DOHH2 (cell line): ENCODE results near the gene FCHSD2.

Source experiments
- H3F3A ChIP-seq: fragments of 200-600 bp; sonication (generic), shearing (Covaris generic); 2 replicates; pipeline ENCODE4 v1.6.0; 2016; ENCODE audit warnings: antibody characterized with exemption, mild to moderate bottlenecking; ENCODE audit not compliant: control insufficient read depth, insufficient read depth
- H3K27ac ChIP-seq: fragments of 200-600 bp; sonication (generic); 2 replicates; pipeline ENCODE4 v1.5.1; 2014; ENCODE audit warnings: low read depth, mild to moderate bottlenecking, low read length, moderate library complexity
- H3K27me3 ChIP-seq: fragments of 200-600 bp; sonication (generic); 2 replicates; pipeline ENCODE4 v1.6.1; 2014; ENCODE audit warnings: mild to moderate bottlenecking, low read length, mixed read lengths; ENCODE audit not compliant: control insufficient read depth
- H3K36me3 ChIP-seq: fragments of 200-600 bp; sonication (generic); 2 replicates; pipeline ENCODE4 v1.6.1; 2014; ENCODE audit warnings: mild to moderate bottlenecking, low read length, moderate library complexity, mixed read lengths; ENCODE audit not compliant: control insufficient read depth
- H3K4me1 ChIP-seq: fragments of 200-600 bp; sonication (generic); 2 replicates; pipeline ENCODE4 v1.6.1; 2014; ENCODE audit warnings: mild to moderate bottlenecking, low read length, mixed read lengths; ENCODE audit not compliant: control insufficient read depth
- H3K4me2 ChIP-seq: fragments of 200-600 bp; sonication (generic); 2 replicates; pipeline ENCODE4 v1.6.0; 2014; ENCODE audit warnings: mild to moderate bottlenecking, low read length, moderate library complexity
- H3K4me3 ChIP-seq: fragments of 200-600 bp; sonication (generic); 2 replicates; pipeline ENCODE4 v1.5.1; 2014; ENCODE audit warnings: mild to moderate bottlenecking, low read length, mixed read lengths
- H3K79me2 ChIP-seq: fragments of 200-600 bp; sonication (generic); 2 replicates; pipeline ENCODE4 v1.6.1; 2014; ENCODE audit warnings: mild to moderate bottlenecking, low read length, mixed read lengths; ENCODE audit not compliant: control insufficient read depth
- H3K9me2 ChIP-seq: fragments of 200-600 bp; sonication (generic); replicated peaks from 2 replicates; pipeline ENCODE4 v1.6.1; 2014; ENCODE audit warnings: mild to moderate bottlenecking, low read length, mixed read lengths; ENCODE audit not compliant: control insufficient read depth
- H3K9me3 ChIP-seq: fragments of 200-600 bp; sonication (generic); 2 replicates; pipeline ENCODE4 v1.6.1; 2014; ENCODE audit warnings: antibody characterized with exemption, low read length, mixed read lengths; ENCODE audit not compliant: control insufficient read depth, insufficient read depth
- H4K20me1 ChIP-seq: fragments of 200-600 bp; sonication (generic); 2 replicates; pipeline ENCODE4 v1.6.0; 2014; ENCODE audit warnings: low read depth, mild to moderate bottlenecking, antibody characterized with exemption, low read length, moderate library complexity; ENCODE audit not compliant: control insufficient read depth, insufficient read depth
- EZH2phosphoT487 ChIP-seq: fragments of 200-600 bp; sonication (generic); IDR thresholded peaks from 2 replicates; pipeline ENCODE4 v1.6.1; 2017; ENCODE audit warnings: borderline replicate concordance, mild to moderate bottlenecking, antibody characterized with exemption, low read length, moderate library complexity, mixed read lengths
- TF ChIP-seq, protein P1 (sequence below): fragments of 200-600 bp; sonication (generic); IDR thresholded peaks from one replicate; pipeline ENCODE4 v1.5.1; 2014; ENCODE audit warnings: antibody characterized with exemption, mild to moderate bottlenecking, low read depth, low read length; ENCODE audit not compliant: poor library complexity, severe bottlenecking

Gene FCHSD2

DNA sequence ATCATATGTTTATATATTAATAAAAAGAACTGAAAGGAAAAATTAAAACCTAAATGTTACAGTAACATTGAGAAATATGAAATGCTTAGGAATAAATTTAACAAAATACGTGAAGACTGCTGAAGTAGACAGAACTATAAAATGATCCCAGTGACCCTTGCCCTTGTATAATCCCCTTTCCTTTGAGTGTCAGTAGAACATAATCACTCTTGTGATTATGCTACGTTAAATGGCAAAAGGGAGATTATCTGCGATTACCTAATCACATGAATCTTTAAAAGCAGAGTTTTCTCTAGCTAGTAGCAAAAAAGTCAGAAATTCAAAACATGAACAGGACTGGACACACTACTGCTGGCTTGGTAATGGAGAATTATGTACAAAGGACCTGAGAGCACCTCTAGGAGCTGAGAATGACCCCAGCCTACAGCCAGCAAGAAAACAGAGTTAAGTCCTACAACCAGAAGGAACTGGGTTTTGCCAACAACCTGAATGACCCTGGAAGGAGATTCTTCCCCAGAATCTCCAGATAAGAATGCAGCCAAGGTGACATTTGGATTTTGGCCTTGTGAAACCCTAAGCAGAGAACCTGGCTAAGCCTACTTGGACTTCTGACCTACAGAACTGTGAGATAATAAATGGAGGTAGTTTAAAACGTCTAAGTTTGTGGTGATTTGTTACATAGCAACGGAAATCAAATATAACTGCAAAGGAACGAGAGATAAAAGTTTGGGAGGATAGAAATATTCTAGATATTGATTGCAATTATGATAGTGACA, 170.7 kb downstream of the FCHSD2 start:
- no peak overlapping the region for H3K27ac ChIP-seq
- TF ChIP-seq, protein P1, sequence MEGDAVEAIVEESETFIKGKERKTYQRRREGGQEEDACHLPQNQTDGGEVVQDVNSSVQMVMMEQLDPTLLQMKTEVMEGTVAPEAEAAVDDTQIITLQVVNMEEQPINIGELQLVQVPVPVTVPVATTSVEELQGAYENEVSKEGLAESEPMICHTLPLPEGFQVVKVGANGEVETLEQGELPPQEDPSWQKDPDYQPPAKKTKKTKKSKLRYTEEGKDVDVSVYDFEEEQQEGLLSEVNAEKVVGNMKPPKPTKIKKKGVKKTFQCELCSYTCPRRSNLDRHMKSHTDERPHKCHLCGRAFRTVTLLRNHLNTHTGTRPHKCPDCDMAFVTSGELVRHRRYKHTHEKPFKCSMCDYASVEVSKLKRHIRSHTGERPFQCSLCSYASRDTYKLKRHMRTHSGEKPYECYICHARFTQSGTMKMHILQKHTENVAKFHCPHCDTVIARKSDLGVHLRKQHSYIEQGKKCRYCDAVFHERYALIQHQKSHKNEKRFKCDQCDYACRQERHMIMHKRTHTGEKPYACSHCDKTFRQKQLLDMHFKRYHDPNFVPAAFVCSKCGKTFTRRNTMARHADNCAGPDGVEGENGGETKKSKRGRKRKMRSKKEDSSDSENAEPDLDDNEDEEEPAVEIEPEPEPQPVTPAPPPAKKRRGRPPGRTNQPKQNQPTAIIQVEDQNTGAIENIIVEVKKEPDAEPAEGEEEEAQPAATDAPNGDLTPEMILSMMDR, result no peak
- no peak for TF ChIP-seq EZH2phosphoT487
- H3K27me3 ChIP-seq, result no peaks in the 10 kb centered on the region
- H4K20me1 ChIP-seq, result no peaks in the 10 kb centered on the region
- no peak overlapping the region for H3K4me3 ChIP-seq
- no peaks in the 10 kb centered on the region for H3K9me2 ChIP-seq
- H3K36me3 ChIP-seq, result peaks cover 80% of the 10 kb centered on the region
- H3K4me2 ChIP-seq, result no peak overlapping the region
- no peaks in the 10 kb centered on the region for H3K9me3 ChIP-seq
- H3K79me2 ChIP-seq, result peaks cover 57% of the 10 kb centered on the region
- peaks cover 5% of the 10 kb centered on the region; the same call in 1 of the 2 replicates for H3F3A ChIP-seq
- H3K4me1 ChIP-seq, result peaks cover 15% of the 10 kb centered on the region

DNA sequence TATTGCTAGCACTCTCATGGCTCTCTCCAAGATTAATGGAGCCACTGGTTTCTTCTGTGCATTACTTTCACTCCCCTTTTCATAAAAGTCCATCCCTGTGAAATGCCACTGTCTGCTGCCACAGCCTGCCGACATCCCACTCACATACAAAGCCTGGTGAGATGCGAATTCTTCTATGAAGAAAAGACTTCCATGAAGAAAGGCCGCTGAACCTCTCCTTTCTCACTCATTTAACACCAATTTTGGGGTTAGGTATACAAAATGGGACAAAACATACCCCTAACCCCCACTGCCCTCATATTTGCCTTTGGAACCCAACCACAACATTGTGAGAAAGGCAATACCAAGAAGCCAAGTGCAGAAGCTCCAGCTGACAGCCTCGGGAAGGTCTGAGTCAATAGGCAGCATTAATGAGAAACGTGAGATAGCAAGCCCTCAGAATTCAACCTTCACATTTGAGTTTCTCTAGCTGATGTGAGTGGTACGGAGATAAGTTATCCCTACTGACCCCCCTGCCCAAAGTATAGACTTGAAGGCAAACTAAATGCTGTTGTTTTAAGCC, 171.5 kb downstream of the FCHSD2 start:
- Histone ChIP-seq H3K27ac (no peak overlapping the region), H3K9me2 (no peaks in the 10 kb centered on the region), H3K4me1 (peaks cover 22% of the 10 kb centered on the region), H3K27me3 (no peaks in the 10 kb centered on the region), H4K20me1 (no peaks in the 10 kb centered on the region), H3K36me3 (peaks cover 78% of the 10 kb centered on the region), H3K4me2 (no peak overlapping the region), H3K9me3 (no peaks in the 10 kb centered on the region), H3F3A (peaks cover 7% of the 10 kb centered on the region; the same call in 1 of the 2 replicates), H3K79me2 (peaks cover 50% of the 10 kb centered on the region), H3K4me3 (no peak overlapping the region)
- no peak for TF ChIP-seq EZH2phosphoT487
- TF ChIP-seq, protein P1, result no peak

DNA sequence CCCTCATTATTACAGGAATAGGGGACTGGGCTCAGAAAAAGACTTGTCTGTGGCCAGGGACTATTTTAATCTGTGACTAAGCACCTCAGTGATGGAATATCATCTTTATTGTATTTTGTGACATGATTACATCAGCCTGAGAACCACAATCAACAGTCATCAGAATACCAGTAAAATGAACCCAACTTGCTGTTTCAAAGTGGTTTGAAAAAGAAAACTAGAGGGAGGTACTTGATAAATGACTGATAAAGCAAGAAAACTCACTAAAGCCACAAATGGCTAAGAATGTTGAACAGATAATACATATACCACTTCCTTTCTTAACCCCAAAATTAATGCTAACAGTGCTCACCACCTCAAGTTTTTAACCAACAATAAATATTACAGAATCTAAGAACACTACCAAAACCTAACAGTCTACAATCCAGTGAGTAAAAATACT, 172.2 kb downstream of the FCHSD2 start:
- Histone ChIP-seq H3K9me2 (no peaks in the 10 kb centered on the region), H3K4me1 (peaks cover 25% of the 10 kb centered on the region), H3K4me2 (no peak overlapping the region)

More for the DNA sequence above, 172.2 kb downstream of the FCHSD2 start:
- Histone ChIP-seq H3K79me2 (peaks cover 48% of the 10 kb centered on the region), H3K36me3 (peaks cover 80% of the 10 kb centered on the region), H3K27me3 (no peaks in the 10 kb centered on the region), H3K9me3 (no peaks in the 10 kb centered on the region), H3F3A (peaks cover 7% of the 10 kb centered on the region; the same call in 1 of the 2 replicates), H4K20me1 (no peaks in the 10 kb centered on the region), H3K27ac (peak overlapping the region; percentile 7; the same call in 1 of the 2 replicates), H3K4me3 (no peak overlapping the region)
- TF ChIP-seq, protein P1, result no peak
- no peak for TF ChIP-seq EZH2phosphoT487
